ENCODE results near the gene RNF38. TPM values are rescaled to one million over a fixed set of nuclear protein-coding genes. Genes with fewer than 3 reads are reported as not detected.

RNF38 gene
- total and polyA plus RNA-seq, 2 donors (not counting 3 experiments of a cell fraction or from before 2014, with no cell fraction given) = 36.7 to 47.2 TPM

GRCh38 chr9:36392489-36392888 lies 7.6 kb downstream of the RNF38 start:
- H3K27me3 ChIP-seq (ENCODE audit: control insufficient read depth in 2 of 2, insufficient read depth in 2 of 2, low read length in 2 of 2) = no peaks in the 10 kb centered on the region
- POLR2A ChIA-PET = no interaction called here
- dilution Hi-C loops (cut with MboI; ENCODE audit: extremely low pct_ligation_motif_present, low sequenced_read_pairs) = no loop called here
- no peak for TF ChIP-seq GATA2 (IDR thresholded peaks at IDR 0.05; ENCODE audit: insufficient read depth, insufficient read length, low read depth, low read length)
- TF ChIP-seq, protein P1, sequence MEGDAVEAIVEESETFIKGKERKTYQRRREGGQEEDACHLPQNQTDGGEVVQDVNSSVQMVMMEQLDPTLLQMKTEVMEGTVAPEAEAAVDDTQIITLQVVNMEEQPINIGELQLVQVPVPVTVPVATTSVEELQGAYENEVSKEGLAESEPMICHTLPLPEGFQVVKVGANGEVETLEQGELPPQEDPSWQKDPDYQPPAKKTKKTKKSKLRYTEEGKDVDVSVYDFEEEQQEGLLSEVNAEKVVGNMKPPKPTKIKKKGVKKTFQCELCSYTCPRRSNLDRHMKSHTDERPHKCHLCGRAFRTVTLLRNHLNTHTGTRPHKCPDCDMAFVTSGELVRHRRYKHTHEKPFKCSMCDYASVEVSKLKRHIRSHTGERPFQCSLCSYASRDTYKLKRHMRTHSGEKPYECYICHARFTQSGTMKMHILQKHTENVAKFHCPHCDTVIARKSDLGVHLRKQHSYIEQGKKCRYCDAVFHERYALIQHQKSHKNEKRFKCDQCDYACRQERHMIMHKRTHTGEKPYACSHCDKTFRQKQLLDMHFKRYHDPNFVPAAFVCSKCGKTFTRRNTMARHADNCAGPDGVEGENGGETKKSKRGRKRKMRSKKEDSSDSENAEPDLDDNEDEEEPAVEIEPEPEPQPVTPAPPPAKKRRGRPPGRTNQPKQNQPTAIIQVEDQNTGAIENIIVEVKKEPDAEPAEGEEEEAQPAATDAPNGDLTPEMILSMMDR (IDR thresholded peaks at IDR 0.05; ENCODE audit: extremely low read depth in 1 of 2, insufficient read depth in 1 of 2, low read depth in 1 of 2, low read length in 2 of 2) = no peak
- TF ChIP-seq, protein P2, sequence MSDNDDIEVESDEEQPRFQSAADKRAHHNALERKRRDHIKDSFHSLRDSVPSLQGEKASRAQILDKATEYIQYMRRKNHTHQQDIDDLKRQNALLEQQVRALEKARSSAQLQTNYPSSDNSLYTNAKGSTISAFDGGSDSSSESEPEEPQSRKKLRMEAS (IDR thresholded peaks at IDR 0.05; ENCODE audit: insufficient read depth, insufficient read length) = no peak
- TF ChIP-seq JUN (IDR thresholded peaks at IDR 0.05; ENCODE audit: borderline replicate concordance, insufficient read depth, insufficient read length, low read depth) = no peak
- no peak for TF ChIP-seq POLR2AphosphoS5 (IDR thresholded peaks at IDR 0.05; ENCODE audit: insufficient read depth, low read depth, low read length)
- TF ChIP-seq MYC (IDR thresholded peaks at IDR 0.05; ENCODE audit: low read depth, low read length) = no peak
- TF ChIP-seq FOS (IDR thresholded peaks at IDR 0.05; ENCODE audit: borderline replicate concordance, insufficient read depth, low read length) = no peak
- no peak for TF ChIP-seq POLR2A (IDR thresholded peaks at IDR 0.05; ENCODE audit: low read depth, low read length)
- no peak for TF ChIP-seq EZH2 (IDR thresholded peaks at IDR 0.05; ENCODE audit: borderline replicate concordance, low read depth, low read length, severe bottlenecking)
- H3K4me2 ChIP-seq (ENCODE audit: insufficient read depth, low read length) = no peak overlapping the region
- BruUV-seq (replicated peaks) = no TSS peak
- H3K79me2 ChIP-seq (ENCODE audit: control insufficient read depth, insufficient read depth, low read length) = peaks cover 88% of the 10 kb centered on the region
- no peak overlapping the region for H3K9ac ChIP-seq (replicated peaks; ENCODE audit: extremely low read depth, insufficient read depth, low read length)
- no peak overlapping the region for H2AFZ ChIP-seq (ENCODE audit: low read depth, low read length)
- H3K36me3 ChIP-seq (ENCODE audit: control insufficient read depth in 2 of 2, extremely low read depth in 1 of 2, insufficient read depth in 2 of 2, low read length in 2 of 2) = peaks cover 0 to 7% of the 10 kb centered on the region in 2 experiments
- H3K4me1 ChIP-seq (ENCODE audit: control insufficient read depth, extremely low read depth, insufficient read depth, low read length) = no peaks in the 10 kb centered on the region
- H3K4me3 ChIP-seq (replicated peaks in 1 of 3; ENCODE audit: insufficient read depth in 1 of 3, low read depth in 1 of 3, low read length in 3 of 3) = no peak overlapping the region
- peaks cover 23% of the 10 kb centered on the region for H4K20me1 ChIP-seq (replicated peaks; ENCODE audit: control insufficient read depth, extremely low read depth, insufficient read depth, low read length)
- no peaks in the 10 kb centered on the region for H3K9me1 ChIP-seq (replicated peaks; ENCODE audit: control insufficient read depth, extremely low read depth, insufficient read depth, low read length)
- DNase-seq (ENCODE audit: low read depth, low spot score) (no peak), FAIRE-seq (no peak)
- intact Hi-C loops (cut with micrococcal nuclease) = no loop called here
- H3K9me3 ChIP-seq (replicated peaks; ENCODE audit: control insufficient read depth, insufficient read depth, low read length) = no peaks in the 10 kb centered on the region
- H3K27ac ChIP-seq (ENCODE audit: insufficient read depth, low read depth, low read length) = no peak overlapping the region
- CTCF ChIA-PET = interaction anchor here (1.2 to 2.1 kb wide), 3 partner anchors 15 to 64 kb away, joined by 3 to 7 read pairs (median 4); no protein-coding TSS in a partner anchor
